ENCODE measurements around the gene HBG2. TPM values are rescaled to one million over a fixed set of nuclear protein-coding genes. Genes with fewer than 3 reads are reported as not detected.

The HBG2 gene
- total and polyA plus RNA-seq, 8 donors = 10.6 TPM; not detected in 7

DNA sequence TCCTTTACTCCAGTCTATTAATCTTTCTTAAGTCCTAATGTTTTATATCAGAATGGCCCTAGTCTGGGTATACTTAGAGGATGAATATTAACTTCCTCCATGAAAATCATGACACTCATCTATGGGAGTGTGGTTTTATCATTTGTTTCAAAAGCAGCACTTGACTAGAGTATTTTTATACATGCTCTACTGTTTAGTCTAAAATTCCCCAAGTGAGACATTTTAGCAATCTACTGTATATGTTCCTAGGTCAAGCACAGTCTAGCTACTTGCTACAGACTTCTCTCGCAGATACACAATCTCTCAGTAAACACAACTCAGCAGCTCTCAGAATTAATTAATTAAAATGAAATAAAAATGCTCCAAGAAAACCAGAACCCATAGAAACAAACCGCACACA lies 24.8 kb downstream of the HBG2 start:
- no peak for FAIRE-seq
- TF ChIP-seq, protein P1, sequence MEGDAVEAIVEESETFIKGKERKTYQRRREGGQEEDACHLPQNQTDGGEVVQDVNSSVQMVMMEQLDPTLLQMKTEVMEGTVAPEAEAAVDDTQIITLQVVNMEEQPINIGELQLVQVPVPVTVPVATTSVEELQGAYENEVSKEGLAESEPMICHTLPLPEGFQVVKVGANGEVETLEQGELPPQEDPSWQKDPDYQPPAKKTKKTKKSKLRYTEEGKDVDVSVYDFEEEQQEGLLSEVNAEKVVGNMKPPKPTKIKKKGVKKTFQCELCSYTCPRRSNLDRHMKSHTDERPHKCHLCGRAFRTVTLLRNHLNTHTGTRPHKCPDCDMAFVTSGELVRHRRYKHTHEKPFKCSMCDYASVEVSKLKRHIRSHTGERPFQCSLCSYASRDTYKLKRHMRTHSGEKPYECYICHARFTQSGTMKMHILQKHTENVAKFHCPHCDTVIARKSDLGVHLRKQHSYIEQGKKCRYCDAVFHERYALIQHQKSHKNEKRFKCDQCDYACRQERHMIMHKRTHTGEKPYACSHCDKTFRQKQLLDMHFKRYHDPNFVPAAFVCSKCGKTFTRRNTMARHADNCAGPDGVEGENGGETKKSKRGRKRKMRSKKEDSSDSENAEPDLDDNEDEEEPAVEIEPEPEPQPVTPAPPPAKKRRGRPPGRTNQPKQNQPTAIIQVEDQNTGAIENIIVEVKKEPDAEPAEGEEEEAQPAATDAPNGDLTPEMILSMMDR (IDR thresholded peaks at IDR 0.05) = no peak
- WGBS, 2 donors = 70 to 84% methylated on average over 2 of the region's 2 CpGs
- intact Hi-C loops (cut with DNase I) = no loop called here
- DNase-seq = no peak
- H3K36me3 ChIP-seq = no peaks in the 10 kb centered on the region
- H3K27ac ChIP-seq = no peak overlapping the region
- no peaks in the 10 kb centered on the region for H3K27me3 ChIP-seq
- no peak for ATAC-seq
- no peaks in the 10 kb centered on the region for H3K4me1 ChIP-seq
- H3K4me3 ChIP-seq = no peak overlapping the region
- no peaks in the 10 kb centered on the region for H3K9me3 ChIP-seq

GRCh38 chr11:5229356-5229755 lies 25.2 kb downstream of the HBG2 start:
- no peaks in the 10 kb centered on the region for H3K9me3 ChIP-seq
- H3K36me3 ChIP-seq = no peaks in the 10 kb centered on the region
- TF ChIP-seq, protein P1 (IDR thresholded peaks at IDR 0.05) = no peak
- no peaks in the 10 kb centered on the region for H3K27me3 ChIP-seq
- DNase-seq (no peak), ATAC-seq (no peak), FAIRE-seq (no peak)
- intact Hi-C loops (cut with DNase I) = no loop called here
- no peaks in the 10 kb centered on the region for H3K4me1 ChIP-seq
- H3K4me3 ChIP-seq = no peak overlapping the region
- WGBS, 2 donors = 85 to 86% methylated on average over 1 of the region's 1 CpG
- H3K27ac ChIP-seq = no peak overlapping the region

DNA sequence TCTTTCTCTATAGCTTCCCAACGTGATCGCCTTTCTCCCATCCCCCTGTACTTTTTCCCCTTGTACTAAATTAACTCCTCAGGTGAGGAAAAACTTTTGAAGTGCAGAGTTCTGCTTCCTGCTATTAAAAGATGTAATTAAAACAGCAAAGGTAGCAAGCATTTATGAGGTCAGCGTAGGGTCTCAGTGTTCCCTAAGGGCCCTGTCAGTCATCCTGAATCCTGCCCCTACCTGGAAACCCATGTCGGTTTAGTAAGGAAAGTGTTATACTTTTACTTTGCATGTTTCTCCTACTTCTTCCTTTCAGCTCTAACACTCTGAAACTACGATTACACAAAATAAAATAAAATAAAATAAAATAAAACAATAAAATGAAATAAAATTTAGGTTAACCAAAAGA lies 26.5 kb downstream of the HBG2 start:
- H3K9me3 ChIP-seq = no peaks in the 10 kb centered on the region
- no peak overlapping the region for H3K27ac ChIP-seq
- H3K36me3 ChIP-seq = no peaks in the 10 kb centered on the region
- intact Hi-C loops (cut with DNase I) = no loop called here
- H3K4me1 ChIP-seq = no peaks in the 10 kb centered on the region
- no peak overlapping the region for H3K4me3 ChIP-seq
- no peak for DNase-seq
- H3K27me3 ChIP-seq = no peaks in the 10 kb centered on the region
- TF ChIP-seq, protein P1 (IDR thresholded peaks at IDR 0.05) = no peak
- FAIRE-seq = no peak
- ATAC-seq = no peak
- WGBS, 2 donors = 52 to 53% methylated on average over 5 of the region's 5 CpGs

GRCh38 chr11:5227681-5228080 lies 26.9 kb downstream of the HBG2 start:
- Histone ChIP-seq H3K36me3 (no peaks in the 10 kb centered on the region), H3K4me1 (no peaks in the 10 kb centered on the region), H3K4me3 (no peak overlapping the region), H3K27me3 (no peaks in the 10 kb centered on the region), H3K9me3 (no peaks in the 10 kb centered on the region), H3K27ac (no peak overlapping the region)
- WGBS, 2 donors = 16 to 22% methylated on average over 1 of the region's 1 CpG
- DNase-seq = no peak
- FAIRE-seq = no peak
- TF ChIP-seq, protein P1 (IDR thresholded peaks at IDR 0.05) = no peak
- no peak for ATAC-seq
- intact Hi-C loops (cut with DNase I) = no loop called here

- 65 to 76% methylated on average over 3 of the region's 3 CpGs for WGBS, 2 donors
- H3K27me3 ChIP-seq = no peaks in the 10 kb centered on the region
- TF ChIP-seq, protein P1 (IDR thresholded peaks at IDR 0.05) = no peak
- H3K9me3 ChIP-seq = no peaks in the 10 kb centered on the region
- DNase-seq (peak in 1 of 6 donors; percentile 12), FAIRE-seq (no peak), ATAC-seq (no peak)
- no peaks in the 10 kb centered on the region for H3K4me1 ChIP-seq
- no peaks in the 10 kb centered on the region for H3K36me3 ChIP-seq
- intact Hi-C loops (cut with DNase I) = no loop called here
- no peak within 1 kb of the TSS for H3K4me3 ChIP-seq
- H3K27ac ChIP-seq = no peak within 1 kb of the TSS
These were observed 27.8 kb downstream of the HBG2 start, which contains the start of gene HBB for GRCh38 chr11:5226732-5227310. Gene HBB, minus strand, starts transcription at chr11:5227071. Its CDS starts 50 bp downstream, at chr11:5227021.
